H1 (cell line): ENCODE measurements around the gene AGPAT4. TPM values are rescaled to one million over a fixed set of nuclear protein-coding genes. Genes with fewer than 3 reads are reported as not detected.
A peak's percentile ranks its signal among the peaks of the same experiment; 100 is the strongest.

Experiments
- ASH2L ChIP-seq: fragments of 200-600, 300-600 bp; sonication (generic); IDR thresholded peaks from one replicate; pipeline ENCODE4 v1.7.1; 2017; ENCODE audit warnings: low read length
- CEBPB ChIP-seq: IDR thresholded peaks from 2 replicates; pipeline ENCODE4 v1.6.1; 2012; ENCODE audit warnings: low read depth, low read length
- EP300 ChIP-seq, 2 experiments: IDR thresholded peaks; 1 replicate in 1 of 2; 2 replicates in 1 of 2; pipeline ENCODE4 v1.6.1; 2011 to 2012; ENCODE audit warnings: low read depth in 2 of 2, low read length in 2 of 2, mild to moderate bottlenecking in 2 of 2, borderline replicate concordance in 1 of 2, inconsistent platforms in 1 of 2, moderate library complexity in 1 of 2
- SIN3A ChIP-seq, 2 experiments: IDR thresholded peaks in 1 of 2; conservative IDR thresholded peaks in 1 of 2; 2 replicates each; pipeline ENCODE4 v1.6.1; 2011 to 2012; ENCODE audit warnings: low read length in 2 of 2, improper control_type of control experiment in 1 of 2, low read depth in 1 of 2, mild to moderate bottlenecking in 1 of 2
- TAF7 ChIP-seq: optimal IDR thresholded peaks from 2 replicates; pipeline ENCODE3; 2011; ENCODE audit warnings: low read depth, mild to moderate bottlenecking, inconsistent platforms, low read length, moderate library complexity, borderline replicate concordance
- polyA plus RNA-seq, 7 experiments: library from polyadenylated mRNA; depleted of rRNA in 3 of 7; stranded (reverse) in 5 of 7; unstranded in 2 of 7; fragments of >200 nt in 5 of 7; fragments of 200-250 nt in 2 of 7; gene quantifications; 1 replicate in 5 of 7; 2 replicates in 1 of 7; 4 replicates in 1 of 7; pipeline versions ENCODE4 v1.2.1 to v1.2.3, GENCODE V29; 2011 to 2013; ENCODE audit warnings: missing spikeins in 2 of 7, mixed read lengths in 2 of 7
- total RNA-seq: library from RNA; stranded (reverse); fragmentation: NEBNext Ultra II Directional; extraction: Animal tissue kit (Norgen Biotek cat#: 25700); gene quantifications from 2 replicates; pipeline ENCODE4 v1.2.1, GENCODE V29; 2021
- TF ChIP-seq, protein P1 (sequence below): IDR thresholded peaks from 2 replicates; pipeline ENCODE4 v1.6.1; 2012; ENCODE audit warnings: inconsistent platforms

Gene AGPAT4
- total and polyA plus RNA-seq, 2 of the 8 experiments (the other 6 are each of a cell fraction or from before 2014, with no cell fraction given): 13.5 to 23.8 TPM

- TF ChIP-seq, protein P1, sequence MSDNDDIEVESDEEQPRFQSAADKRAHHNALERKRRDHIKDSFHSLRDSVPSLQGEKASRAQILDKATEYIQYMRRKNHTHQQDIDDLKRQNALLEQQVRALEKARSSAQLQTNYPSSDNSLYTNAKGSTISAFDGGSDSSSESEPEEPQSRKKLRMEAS: peak; percentile 72
- TF ChIP-seq EP300 (IDR thresholded peaks at IDR 0.05; ENCODE audit: borderline replicate concordance in 1 of 2, low read depth in 2 of 2, low read length in 2 of 2) (peak in 1 of 2 experiments; percentile 92; a peak in 2 of 3 replicates), TAF7 (no peak), SIN3A (conservative IDR thresholded peaks at IDR 0.05 in 1 of 2, IDR thresholded peaks at IDR 0.05 in 1 of 2; ENCODE audit: low read depth in 1 of 2, low read length in 2 of 2) (peak in 1 of 2 experiments; percentile 88; a peak in 2 of 4 replicates), ASH2L (peak; percentile 43), CEBPB (no peak)
Measured at GRCh38 chr6:161273274-161273751, 548 bp downstream of the AGPAT4 start (continued).
